Dermis blood vessel endothelial cell (primary cell): ENCODE measurements around the gene PRAME. TPM values are rescaled to one million over a fixed set of nuclear protein-coding genes. Genes with fewer than 3 reads are reported as not detected.

ENCODE experiments used
- DNase-seq: peaks from one replicate; pipeline ENCODE4 v3.0.0; 2010
- total RNA-seq: library from RNA; depleted of rRNA; stranded (reverse); fragments of >200 nt; gene quantifications from 2 replicates; pipeline ENCODE4 v1.2.3, GENCODE V29; 2014

PRAME gene
- total RNA-seq, 1 donor from 2014 or later, result not detected

DNA sequence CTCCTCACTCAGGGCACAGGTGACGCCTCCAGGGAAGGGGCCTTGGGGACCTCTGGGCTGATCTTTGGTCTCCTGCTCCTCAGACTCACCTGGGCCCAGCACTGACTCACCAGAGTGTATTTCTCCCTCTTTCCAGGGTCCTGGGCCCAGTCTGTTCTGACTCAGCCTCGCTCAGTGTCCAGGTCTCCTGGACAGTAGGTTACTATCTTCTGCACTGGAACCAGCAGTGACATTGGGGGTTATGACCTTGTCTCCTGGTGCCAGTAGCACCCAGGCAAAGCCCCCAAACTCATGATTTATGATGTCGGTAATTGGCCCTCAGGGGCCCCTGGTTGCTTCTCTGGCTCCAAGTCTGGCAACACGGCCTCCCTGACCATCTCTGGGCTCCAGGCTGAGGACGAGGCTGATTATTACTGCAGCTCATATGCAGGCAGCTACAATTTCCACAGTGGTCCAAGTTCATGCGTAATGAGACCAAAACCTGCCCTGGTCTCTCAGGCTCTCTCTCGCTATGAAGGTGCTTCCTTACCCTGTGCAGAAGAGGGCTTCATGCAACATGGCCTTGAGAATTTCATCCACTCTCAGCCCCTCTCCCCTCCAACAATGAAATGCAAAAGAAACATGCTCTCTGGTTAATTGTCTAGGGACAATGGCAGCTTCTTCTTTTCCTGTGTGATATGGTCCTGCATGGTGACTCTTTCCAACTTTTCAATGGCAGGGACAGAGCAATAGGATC is 21.0 kb upstream of the PRAME start:
- DNase-seq, result no peak

DNA sequence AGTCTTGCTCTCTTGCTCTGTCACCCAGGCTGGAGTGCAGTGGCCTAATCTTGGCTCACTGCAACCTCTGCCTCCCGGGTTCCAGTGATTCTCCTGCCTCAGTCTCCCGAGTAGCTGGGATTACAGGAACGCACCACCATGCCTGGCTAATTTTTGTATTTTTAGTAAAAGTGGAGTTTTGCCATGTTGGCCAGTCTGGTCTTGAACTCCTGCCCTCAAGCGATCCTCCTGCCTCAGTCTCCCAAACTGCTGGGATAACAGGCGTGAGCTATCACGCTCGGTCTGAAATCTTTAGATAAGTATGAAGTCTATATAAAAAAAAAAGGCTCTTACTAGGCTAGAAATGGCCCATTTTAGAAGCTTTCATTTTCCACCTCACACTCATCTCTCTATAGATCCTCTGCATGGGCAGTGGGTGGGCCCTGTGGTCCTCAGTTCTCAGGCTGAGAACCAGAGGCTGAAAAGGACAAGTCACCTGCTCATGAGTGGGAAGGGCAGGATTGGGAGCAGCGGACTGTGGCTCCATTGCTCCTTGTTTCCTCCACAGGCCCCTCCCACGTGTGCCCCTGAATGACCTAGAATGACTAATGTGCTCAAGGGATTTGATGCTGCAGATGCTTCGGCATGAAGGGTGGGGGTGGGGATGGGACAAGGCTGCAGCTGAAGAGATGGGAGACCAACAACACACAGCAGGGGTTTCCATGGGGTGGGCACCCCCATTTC is 19.8 kb upstream of the PRAME start:
- DNase-seq, result peak; percentile 26

DNA sequence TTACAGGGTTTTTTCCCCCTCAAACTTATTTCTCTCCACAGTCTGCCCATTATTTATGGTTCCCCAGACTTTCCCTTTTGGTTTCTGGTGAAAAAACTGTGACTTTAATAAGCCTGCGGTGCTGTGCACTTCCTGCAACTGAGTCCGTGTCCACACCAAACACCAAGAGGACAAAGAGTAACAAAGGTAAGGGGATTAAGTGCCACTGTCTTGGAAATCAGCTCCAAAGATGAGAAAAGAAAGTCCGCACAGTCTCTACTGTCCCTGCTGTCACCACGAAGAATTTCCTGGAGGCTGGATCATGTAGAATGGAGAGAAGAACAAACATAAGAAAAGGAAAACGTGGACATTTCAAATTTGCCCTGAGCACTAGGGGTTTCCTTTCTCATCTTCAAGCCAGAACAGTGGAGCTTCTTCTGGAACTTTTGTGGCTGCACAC is 17.9 kb upstream of the PRAME start:
- DNase-seq, result no peak

DNA sequence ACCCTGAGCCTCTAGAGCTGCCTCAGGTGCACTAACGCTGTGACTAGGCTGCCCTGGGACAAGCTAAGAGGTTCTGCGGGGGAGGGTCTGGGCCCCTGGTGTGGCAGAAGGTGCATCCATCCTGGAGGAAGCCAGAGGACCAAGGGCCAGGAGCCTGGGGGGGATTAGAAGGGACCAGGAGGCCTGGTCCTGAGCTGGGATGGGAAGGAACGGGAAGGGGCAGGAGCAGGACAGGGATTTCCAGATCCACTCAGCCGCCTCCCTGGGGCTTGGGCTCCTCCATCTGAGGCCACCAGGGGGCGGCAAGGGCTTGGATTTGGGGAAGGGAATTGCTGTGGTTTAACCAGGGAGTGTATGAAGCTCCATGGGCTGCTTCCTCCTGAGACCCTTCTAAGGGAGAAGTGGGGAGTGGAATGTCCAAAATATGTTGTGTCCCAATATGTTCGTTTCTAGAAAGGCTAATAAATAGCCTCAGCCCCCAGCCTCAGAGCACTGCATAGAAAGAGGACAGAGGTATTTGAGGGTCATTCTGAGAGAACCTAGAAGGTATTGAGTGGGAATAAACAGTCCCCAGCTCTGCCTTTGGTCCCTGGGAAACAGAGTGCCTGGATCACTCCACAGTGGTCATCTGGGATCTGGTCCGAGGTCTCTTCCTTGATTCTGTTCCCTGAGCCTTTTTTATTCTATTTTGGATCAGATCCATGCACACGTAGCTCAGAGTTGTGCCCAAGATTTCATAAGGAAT is 17.4 kb upstream of the PRAME start:
- peak; percentile 64 for DNase-seq

DNA sequence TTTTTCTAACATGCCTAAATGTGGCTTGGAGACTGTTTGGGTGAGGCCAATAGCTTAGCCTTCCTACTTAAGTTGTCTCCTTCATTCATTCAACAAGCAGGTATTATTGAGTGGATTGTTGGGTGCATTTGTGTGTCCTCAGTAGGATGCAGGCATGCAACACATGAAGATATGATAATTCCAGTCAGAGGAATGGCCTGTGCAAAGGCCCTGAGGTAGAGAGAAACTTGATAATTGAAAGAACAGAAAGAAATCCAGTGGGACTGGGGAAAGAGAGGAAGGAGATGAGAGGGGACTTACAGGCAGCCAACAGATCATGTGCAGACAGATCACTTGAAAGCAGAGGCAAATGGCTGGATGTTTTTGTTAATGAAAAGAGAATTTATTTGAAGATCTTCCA is 15.3 kb upstream of the PRAME start:
- no peak for DNase-seq

DNA sequence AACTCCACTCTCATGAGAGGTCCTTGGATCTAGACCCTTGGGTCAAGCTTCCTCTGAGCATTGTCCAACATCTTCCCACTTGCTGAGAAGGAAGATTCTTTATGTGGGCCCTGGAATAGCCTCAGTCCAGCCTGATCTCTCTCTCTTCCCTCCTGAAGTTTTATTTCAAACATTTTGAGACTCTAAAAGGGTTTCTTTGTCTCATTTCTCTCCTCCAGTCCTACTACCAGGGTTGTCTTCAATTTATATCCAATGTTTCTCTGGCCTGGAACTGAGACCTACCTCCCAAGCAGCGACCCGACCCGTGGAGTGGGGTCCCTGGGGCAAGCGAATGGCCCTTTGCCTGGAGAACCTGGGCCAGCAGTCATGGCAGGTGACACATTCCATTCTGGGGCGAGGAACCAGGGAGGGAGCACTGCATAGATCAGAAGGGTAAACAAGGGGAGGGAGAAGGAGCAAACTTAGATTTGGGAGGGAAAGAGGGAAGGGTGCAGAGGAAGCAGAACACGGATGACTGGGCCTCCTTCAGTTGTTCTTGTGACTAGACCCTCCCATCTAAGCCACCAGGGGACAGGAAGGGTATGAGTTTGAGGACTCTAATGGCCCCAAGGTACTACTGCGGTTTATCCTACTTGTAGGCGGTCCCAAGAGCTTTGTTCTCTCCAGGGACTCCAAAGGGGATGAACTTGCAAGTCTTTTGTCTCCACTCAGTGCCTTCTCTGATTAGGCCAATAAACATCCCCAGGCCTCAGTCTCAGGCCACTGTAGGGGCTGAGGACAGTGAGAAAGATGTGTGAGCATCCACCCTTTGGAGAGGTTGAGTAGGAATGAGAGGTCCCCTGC is 14.2 kb upstream of the PRAME start:
- no peak for DNase-seq

DNA sequence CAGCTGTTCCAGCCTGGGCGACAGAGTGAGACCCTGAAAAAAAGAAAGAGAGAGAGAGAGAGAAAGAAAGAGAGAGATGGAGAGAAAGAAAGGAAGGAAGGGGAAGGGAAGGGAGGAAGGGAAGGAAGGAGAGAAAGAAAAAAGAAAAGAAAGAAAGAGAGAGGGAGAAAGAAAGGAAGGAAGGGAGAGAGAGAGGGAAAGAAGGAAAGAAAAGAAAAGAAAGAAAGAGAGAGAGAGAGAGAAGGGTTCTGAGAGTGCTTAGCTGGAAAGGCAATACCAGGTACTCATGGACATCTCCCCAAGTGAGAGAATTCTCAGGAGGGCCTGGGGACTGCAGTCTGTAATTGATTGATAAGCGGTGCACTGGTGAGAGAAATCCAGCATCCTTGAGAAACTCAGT is 12.8 kb upstream of the PRAME start:
- DNase-seq, result no peak

DNA sequence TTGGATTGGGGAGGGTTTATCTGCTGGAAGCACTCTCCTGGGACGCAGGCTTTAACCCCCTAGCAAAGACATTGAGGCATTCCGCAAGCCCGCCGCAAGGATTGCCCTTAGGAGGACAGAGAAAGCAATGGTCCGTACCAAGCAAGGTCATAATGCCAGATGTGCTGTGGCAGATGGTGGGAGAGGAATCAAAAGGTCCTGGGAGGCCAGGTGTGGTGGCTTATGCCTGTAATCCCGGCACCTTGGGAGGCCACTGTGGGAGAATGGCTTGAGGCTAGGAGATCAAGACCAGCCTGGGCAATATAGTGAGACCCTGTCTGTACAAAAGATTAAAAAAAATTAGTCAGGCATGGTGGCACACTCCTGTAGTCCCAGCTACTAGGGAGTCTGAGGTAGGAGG is 12.4 kb upstream of the PRAME start:
- DNase-seq, result no peak

DNA sequence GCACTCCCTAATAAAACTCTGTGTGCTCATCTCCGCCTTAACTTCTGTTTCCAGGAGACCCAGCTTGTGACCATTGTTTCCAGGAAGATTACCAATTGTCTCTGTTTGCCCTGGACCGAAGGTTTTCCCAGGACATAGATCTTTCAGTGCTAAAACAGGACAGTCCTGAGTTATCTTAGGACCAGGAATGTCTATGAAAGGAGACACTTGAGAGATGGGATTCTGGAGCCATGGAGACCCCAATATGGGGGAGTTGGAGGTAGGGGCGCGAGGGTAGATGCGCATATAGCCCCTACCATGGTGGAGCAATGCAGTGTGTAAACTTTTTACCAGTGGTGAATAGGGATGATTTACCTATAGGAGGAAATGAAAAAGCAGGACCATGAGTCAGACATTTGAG is 10.2 kb upstream of the PRAME start:
- DNase-seq, result no peak

DNA sequence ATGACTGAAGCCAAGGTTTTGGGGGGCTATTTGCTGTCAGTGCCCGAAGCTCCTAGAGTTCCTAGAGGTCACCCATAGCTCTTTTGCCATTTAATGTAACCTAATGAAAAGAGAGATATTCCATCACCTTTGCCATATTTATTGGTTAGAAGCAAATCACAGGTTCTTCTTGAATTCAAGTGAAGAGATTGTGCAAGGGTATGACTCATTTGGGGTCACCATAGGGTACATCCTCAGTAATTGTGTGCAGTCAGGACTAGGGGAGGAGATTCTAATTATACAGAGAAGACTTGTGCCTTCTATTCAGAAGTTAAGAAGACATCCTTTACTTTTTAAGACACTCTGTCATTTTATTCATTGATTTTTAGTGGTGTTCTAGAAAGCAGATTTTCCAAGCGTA is 6.9 kb upstream of the PRAME start:
- peak; percentile 8 for DNase-seq

DNA sequence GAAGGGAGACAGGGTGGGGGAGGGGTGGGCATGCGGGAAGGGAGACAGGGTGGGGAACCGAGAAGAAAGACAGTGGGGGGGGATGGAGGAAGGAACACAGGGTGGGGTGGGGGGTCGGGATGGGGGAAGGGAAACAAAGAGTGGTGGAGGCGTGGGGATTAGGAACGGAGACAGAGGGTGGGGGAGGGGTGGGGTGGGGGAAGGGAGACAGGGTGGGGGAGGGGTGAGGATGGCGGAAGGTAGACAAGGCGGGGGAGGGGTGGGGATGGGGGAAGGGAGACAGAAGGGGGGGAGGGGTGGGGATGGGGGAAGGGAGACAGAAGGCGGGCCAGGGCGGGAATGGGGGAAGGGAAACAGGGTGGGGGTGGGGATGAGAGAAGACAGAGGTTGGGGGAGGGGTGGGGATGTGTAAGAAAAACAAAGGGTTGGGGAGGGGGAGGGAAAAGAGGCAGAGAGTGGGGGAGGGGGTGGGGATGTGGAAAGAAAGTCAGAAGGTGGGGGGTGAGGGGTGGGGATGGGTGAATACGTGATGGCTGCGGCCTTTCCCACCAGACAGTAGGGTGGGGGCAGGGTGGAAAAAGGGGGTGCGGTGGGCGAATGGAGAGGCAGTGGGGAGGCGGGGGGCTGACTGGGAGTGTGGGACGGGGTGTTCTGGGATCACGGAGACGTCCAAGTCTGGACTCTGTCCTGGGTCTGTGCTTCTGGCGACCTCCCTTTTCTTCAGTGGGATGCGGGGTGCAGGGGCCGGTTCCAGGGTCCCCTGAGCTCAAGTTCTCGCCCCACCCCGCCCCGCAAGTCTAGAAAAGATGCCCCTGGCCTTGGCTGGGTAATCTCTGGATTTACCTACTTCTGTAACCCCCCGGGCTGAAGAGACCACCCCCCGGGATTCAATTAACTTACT is 744 bp downstream of the PRAME start:
- DNase-seq, result no peak

DNA sequence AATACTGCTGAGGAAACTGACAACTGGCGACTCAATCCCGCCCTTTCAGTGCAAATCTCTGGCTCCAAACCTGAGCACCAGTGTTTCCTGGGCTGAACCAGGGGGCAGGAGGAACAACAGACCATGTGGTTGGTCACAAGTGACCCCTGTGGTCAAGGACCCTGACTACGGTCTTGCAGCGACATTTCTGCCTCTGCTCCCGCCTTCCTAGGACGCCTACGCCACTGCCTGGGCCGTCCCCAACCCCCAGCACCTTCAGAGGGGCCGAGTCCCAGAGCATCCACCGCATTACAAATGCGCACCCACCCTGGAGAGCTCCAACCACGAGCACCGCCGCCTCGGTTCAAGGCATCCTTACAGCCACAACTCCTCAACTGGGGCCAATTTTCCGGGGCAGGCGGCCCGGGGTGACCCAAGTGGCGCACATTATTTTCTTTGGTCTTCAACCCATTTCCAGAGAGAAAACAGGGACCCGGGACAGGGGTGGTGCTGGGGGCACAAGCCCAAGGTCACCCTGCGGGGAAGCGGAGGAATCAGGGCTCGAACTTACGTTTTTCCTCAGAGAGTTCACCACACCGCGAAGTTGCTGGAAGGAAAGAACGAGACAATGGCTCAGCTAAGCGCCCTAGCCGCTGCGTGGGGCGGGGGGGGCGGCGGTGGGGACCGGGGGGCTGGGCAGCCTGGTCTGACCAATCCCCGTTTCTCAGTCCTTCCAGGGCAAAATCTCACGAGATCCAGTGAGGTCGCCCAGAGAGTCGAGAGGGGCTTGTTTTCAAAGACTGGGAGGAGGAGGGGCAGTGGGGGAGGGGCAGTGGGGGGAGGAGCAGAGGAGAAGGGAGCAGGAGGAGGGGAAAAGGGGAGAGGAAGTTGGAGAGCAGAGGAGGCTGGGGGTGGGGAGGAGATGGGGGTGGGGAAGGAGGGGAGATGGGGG is 1.8 kb downstream of the PRAME start:
- no peak for DNase-seq

DNA sequence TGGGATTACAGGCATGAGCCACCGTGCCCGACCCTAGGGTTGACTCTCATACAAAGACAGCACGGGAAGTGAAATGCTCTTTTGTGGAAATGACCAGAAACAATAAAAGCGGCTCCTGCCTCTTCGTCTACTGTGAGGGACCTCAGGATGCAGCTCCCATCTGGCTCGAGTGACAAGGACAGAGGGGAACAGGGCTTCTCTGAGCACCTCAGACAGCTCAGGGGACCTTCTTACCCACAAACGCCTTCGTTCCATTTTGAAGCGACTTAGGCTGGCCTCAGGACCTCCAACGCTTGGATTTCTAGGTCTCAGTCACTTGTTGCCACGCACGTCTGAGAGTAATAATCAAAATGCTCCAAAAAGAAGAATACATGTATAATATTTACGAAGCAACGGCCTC is 2.5 kb downstream of the PRAME start:
- DNase-seq, result no peak

DNA sequence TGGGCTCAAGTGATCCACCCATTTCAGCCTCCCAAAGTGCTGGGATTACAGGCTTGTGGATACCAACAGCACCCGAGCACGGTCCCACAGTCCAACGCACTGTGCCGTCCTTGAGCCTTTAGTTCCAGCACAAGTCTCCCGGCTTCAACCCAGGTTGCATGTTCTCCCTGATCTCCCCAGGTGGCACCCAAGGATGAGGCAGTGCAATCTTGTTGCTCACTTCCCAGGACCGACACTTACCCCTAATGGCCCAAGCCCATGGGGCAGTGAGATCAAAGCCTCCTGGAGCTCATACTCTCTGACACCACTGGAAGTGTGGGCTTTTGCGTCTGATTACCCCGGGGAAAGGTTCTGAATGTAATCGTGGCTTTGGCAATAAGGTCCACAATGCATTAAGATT is 3.5 kb downstream of the PRAME start:
- no peak for DNase-seq

DNA sequence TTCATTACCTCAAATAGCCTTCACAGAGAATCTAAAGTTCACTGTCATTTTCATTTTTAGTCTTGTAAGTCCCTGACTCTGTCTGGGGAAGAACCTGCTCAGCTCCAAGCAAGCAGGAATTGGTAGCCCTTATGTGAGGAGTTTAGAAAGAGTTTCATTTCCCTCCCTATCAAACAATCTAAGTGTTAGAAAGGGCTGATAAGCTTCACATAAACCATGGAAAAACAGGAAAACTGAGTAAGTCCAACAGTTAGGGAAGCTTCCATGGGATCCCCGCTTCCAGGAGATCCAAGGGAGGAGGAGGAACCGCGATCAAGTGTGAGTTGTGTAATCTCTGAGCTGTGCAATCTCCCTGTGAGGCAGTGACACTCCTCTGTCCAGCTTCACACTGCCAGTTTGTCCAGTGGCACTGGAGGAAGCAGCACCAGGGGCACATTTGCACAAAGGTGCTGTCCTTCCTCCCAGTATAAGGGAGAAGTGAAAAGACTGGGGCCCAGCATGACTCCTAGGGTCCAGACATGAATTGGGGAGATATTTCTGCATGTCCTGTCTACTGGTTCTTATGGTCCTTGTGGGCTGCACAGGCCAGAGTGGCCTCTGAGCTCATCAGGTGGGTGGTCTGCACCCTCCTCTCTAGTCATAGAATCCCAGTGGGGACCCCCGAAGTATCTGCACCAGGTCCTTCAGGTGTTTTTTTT is 4.3 kb downstream of the PRAME start:
- DNase-seq, result no peak

DNA sequence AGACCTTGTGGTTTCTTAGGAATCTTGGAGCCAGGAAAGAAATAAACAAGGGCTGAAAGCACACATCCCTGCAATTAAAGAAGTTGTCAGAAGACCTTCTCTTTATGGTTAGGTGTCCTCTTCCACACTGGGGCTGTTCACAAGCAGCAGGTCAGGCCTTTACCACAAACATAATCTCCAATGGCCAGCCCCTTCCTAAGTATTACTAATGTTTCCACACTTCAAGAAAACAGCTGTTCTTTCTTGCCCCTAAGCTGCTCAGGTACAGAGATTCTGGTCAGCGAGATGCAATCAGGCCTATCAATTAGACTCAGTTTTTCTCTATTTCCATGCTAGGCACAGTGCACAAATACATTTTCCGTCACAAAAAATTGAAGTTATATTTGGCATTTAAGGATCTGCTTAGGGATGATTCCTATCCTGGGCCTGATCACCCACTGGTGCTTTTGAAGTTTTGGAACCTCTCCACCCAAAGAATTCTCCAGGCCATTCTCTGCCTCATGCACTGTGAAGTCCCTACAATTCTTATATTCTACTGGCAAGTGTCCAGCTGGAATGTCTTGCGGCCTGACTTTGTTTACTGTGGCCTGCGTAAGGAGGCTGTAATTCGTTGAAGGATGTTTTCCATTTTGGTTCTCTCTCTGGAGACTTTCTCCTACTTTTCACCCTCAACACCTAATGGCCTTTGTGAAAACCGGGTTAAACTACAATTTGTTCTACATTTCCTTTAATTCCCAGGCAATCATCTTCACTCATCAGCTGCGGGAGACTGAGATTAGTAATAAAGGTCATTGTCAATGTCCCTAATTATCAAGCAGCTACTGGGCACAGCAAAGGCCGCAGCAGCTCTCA is 5.1 kb downstream of the PRAME start:
- no peak for DNase-seq

DNA sequence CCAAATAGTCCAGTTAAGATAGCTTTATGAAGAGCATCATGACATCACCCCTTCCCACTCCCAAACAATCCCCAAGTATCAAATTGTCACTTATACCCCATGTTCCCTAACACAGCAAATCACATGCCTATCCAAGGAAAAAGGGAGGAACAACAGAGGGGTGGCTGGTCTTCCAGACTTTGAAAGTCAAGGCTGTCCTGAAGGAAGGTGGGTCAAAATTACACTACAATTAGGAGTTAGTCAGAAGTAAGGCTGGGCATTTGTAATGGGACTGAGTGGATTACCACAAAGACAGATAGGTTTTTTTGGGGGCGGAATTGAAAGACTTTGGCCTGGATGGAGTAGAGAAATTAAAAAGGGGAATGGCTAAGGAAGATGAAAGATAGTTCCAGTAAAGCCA is 5.9 kb downstream of the PRAME start:
- no peak for DNase-seq

DNA sequence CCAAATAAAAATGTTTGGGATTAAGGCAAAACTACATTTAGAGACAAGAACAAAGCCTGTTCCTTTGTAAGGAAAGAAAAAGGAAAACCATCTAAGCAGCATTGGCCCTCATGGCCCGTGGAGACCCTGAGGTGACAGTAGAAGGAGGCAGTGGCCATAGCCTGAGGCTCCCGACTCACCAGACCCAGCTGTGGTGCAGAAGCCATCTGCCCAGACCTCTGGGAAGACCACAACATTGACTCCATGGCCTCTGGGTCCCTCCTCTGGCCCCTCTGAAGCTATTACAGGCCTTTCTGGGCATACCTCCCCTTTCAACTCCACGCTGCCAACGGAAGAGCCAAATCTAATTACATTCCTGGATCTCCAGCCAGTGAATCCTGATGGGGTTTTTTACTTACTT is 6.4 kb downstream of the PRAME start:
- no peak for DNase-seq
